ENCODE data around the gene CLIP1. TPM values are rescaled to one million over a fixed set of nuclear protein-coding genes. Genes with fewer than 3 reads are reported as not detected.

CLIP1 gene
- polyA plus RNA-seq, 3 donors = 6.7 to 50.9 (median 12.9) TPM

DNA sequence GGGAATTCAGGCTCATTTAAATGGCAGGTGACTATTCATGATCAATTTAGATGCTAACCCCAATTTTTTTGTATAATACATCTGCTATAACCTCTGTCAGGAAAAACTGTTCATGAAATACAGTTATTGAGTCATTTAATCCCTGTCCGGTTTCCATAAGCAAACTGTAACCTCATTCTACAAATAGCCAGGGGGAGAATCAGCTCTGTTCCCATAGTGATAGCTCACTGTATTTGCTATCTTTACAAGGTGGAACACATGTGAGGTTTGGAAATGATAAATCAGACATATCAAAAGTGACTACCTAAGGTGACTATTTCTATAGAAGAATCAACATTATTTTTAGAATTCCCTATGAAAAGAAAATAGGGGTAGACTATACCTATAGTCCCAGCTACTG is 117.5 kb downstream of the CLIP1 start:
- Histone ChIP-seq H3K9me3 (replicated peaks in 1 of 2; ENCODE audit: control insufficient read depth in 1 of 2, insufficient read depth in 1 of 2, low read length in 2 of 2) (no peaks in the 10 kb centered on the region), H3K27ac (ENCODE audit: low read depth in 1 of 2, low read length in 2 of 2) (no peak overlapping the region), H4K20me1 (ENCODE audit: insufficient read depth, low read length) (no peaks in the 10 kb centered on the region), H3K4me1 (ENCODE audit: control insufficient read depth in 1 of 2, insufficient read depth in 2 of 2, low read length in 2 of 2) (no peaks in the 10 kb centered on the region), H3K36me3 (replicated peaks in 1 of 2; ENCODE audit: control insufficient read depth in 1 of 2, insufficient read depth in 2 of 2, low read length in 2 of 2) (peaks cover 64 to 98% of the 10 kb centered on the region in 2 donors), H3K27me3 (ENCODE audit: control insufficient read depth in 2 of 2, insufficient read depth in 2 of 2, low read length in 2 of 2) (no peaks in the 10 kb centered on the region), H3K79me2 (ENCODE audit: insufficient read depth, low read length) (no peaks in the 10 kb centered on the region), H3K4me3 (replicated peaks in 1 of 3; ENCODE audit: low read depth in 2 of 3, low read length in 3 of 3) (no peak overlapping the region), H3K9ac (ENCODE audit: insufficient read depth, low read length, poor library complexity, severe bottlenecking) (no peak overlapping the region), H2AFZ (ENCODE audit: insufficient read depth, low read depth, low read length, poor library complexity, severe bottlenecking) (no peak overlapping the region), H3K4me2 (replicated peaks; ENCODE audit: extremely low read depth, low read length, poor library complexity, severe bottlenecking) (no peak overlapping the region)
- TF ChIP-seq, protein P1, sequence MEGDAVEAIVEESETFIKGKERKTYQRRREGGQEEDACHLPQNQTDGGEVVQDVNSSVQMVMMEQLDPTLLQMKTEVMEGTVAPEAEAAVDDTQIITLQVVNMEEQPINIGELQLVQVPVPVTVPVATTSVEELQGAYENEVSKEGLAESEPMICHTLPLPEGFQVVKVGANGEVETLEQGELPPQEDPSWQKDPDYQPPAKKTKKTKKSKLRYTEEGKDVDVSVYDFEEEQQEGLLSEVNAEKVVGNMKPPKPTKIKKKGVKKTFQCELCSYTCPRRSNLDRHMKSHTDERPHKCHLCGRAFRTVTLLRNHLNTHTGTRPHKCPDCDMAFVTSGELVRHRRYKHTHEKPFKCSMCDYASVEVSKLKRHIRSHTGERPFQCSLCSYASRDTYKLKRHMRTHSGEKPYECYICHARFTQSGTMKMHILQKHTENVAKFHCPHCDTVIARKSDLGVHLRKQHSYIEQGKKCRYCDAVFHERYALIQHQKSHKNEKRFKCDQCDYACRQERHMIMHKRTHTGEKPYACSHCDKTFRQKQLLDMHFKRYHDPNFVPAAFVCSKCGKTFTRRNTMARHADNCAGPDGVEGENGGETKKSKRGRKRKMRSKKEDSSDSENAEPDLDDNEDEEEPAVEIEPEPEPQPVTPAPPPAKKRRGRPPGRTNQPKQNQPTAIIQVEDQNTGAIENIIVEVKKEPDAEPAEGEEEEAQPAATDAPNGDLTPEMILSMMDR (IDR thresholded peaks at IDR 0.05) = no peak
- Mint-ChIP-seq H3K4me1 (no peaks in the 10 kb centered on the region), H3K36me3 (peaks cover 76 to 92% of the 10 kb centered on the region in 2 donors), H3K27me3 (ENCODE audit: low read depth in 3 of 3) (no peaks in the 10 kb centered on the region), H3K27ac (no peak overlapping the region), H3K9me3 (peaks cover 0 to 2% (median 0%) of the 10 kb centered on the region in 7 donors), H3K4me3 (no peak overlapping the region)
- no peak for DNase-seq
- WGBS (ENCODE audit: insufficient coverage) = no CpG with 5 or more reads among the region's 1 CpG
- intact Hi-C loops (cut with micrococcal nuclease) = no loop called here

DNA sequence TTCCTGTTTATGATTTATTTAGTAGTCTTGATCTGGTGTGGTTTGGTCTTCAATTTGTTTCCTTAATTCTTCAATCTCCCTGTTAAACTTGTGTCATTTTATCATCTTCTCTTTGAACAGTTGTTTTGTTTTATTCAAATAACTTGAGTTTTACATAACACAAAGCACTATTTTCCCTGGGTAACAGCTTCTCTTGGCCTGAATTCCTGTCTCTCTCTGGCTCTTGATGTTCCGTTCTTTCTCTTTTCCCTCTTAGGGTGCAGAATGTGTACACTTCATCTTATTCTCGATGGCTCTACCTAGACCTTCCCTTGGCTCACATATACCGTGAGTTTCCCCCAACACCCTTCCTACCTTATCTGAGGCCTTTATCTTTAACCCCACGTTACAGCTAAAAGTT is 119.4 kb downstream of the CLIP1 start:
- no peak overlapping the region for H3K9ac ChIP-seq (ENCODE audit: insufficient read depth, low read length, poor library complexity, severe bottlenecking)
- no peak overlapping the region for H3K27ac ChIP-seq (ENCODE audit: low read depth in 1 of 2, low read length in 2 of 2)
- Mint-ChIP-seq H3K9me3 (peaks cover 0 to 2% (median 0%) of the 10 kb centered on the region in 7 donors), H3K36me3 (peaks cover 74 to 97% of the 10 kb centered on the region in 2 donors), H3K27ac (peak overlapping the region in 1 of 7 donors; percentile 19), H3K4me1 (no peaks in the 10 kb centered on the region), H3K4me3 (no peak overlapping the region), H3K27me3 (ENCODE audit: low read depth in 3 of 3) (no peaks in the 10 kb centered on the region)
- H3K36me3 ChIP-seq (replicated peaks in 1 of 2; ENCODE audit: control insufficient read depth in 1 of 2, insufficient read depth in 2 of 2, low read length in 2 of 2) = peaks cover 53 to 95% of the 10 kb centered on the region in 2 donors
- 100% methylated on average over 1 of the region's 4 CpGs for WGBS (ENCODE audit: insufficient coverage)
- H3K79me2 ChIP-seq (ENCODE audit: insufficient read depth, low read length) = no peaks in the 10 kb centered on the region
- DNase-seq = no peak
- H2AFZ ChIP-seq (ENCODE audit: insufficient read depth, low read depth, low read length, poor library complexity, severe bottlenecking) = no peak overlapping the region
- no peaks in the 10 kb centered on the region for H3K27me3 ChIP-seq (ENCODE audit: control insufficient read depth in 2 of 2, insufficient read depth in 2 of 2, low read length in 2 of 2)
- no peaks in the 10 kb centered on the region for H4K20me1 ChIP-seq (ENCODE audit: insufficient read depth, low read length)
- H3K4me3 ChIP-seq (replicated peaks in 1 of 3; ENCODE audit: low read depth in 2 of 3, low read length in 3 of 3) = no peak overlapping the region
- no peak overlapping the region for H3K4me2 ChIP-seq (replicated peaks; ENCODE audit: extremely low read depth, low read length, poor library complexity, severe bottlenecking)
- intact Hi-C loops (cut with micrococcal nuclease) = no loop called here
- TF ChIP-seq, protein P1 (IDR thresholded peaks at IDR 0.05) = no peak
- no peaks in the 10 kb centered on the region for H3K4me1 ChIP-seq (ENCODE audit: control insufficient read depth in 1 of 2, insufficient read depth in 2 of 2, low read length in 2 of 2)
- no peaks in the 10 kb centered on the region for H3K9me3 ChIP-seq (replicated peaks in 1 of 2; ENCODE audit: control insufficient read depth in 1 of 2, insufficient read depth in 1 of 2, low read length in 2 of 2)
